Parathyroid adenoma (tissue), 2 donors: Measurements from ENCODE around the gene EDN2.

Experiments
- H2AFZ ChIP-seq: fragments of 300-600 bp; sonication (generic); one replicate; pipeline ENCODE4 v1.7.0; 2017; ENCODE audit warnings: antibody characterized with exemption, mild to moderate bottlenecking
- H3K27ac ChIP-seq: fragments of 300-600 bp; sonication (generic); one replicate; pipeline ENCODE4 v1.7.0; 2017
- H3K27me3 ChIP-seq: fragments of 300-600 bp; sonication (generic); one replicate; pipeline ENCODE4 v1.7.0; 2017; ENCODE audit warnings: low read length; ENCODE audit not compliant: control insufficient read depth, insufficient read depth
- H3K36me3 ChIP-seq: fragments of 300-600 bp; sonication (generic); one replicate; pipeline ENCODE4 v1.7.0; 2017; ENCODE audit warnings: low read length; ENCODE audit not compliant: control insufficient read depth, insufficient read depth
- H3K4me1 ChIP-seq: fragments of 300-600 bp; sonication (generic); one replicate; pipeline ENCODE4 v1.7.0; 2017; ENCODE audit warnings: control low read depth
- H3K4me2 ChIP-seq: fragments of 300-600 bp; sonication (generic); one replicate; pipeline ENCODE4 v1.7.0; 2017; ENCODE audit warnings: low read length
- H3K4me3 ChIP-seq: fragments of 300-600 bp; sonication (generic); one replicate; pipeline ENCODE4 v1.7.0; 2017; ENCODE audit warnings: low read depth, low read length
- H3K79me2 ChIP-seq: fragments of 300-600 bp; sonication (generic); one replicate; pipeline ENCODE4 v1.7.0; 2017; ENCODE audit warnings: control low read depth
- H3K9ac ChIP-seq: fragments of 300-600 bp; sonication (generic); one replicate; pipeline ENCODE4 v1.7.0; 2017; ENCODE audit warnings: mild to moderate bottlenecking
- H3K9me3 ChIP-seq: fragments of 300-600 bp; sonication (generic); one replicate; pipeline ENCODE4 v1.7.0; 2017; ENCODE audit warnings: low read length; ENCODE audit not compliant: control insufficient read depth
- CTCF ChIP-seq: fragments of 300-600 bp; sonication (generic); IDR thresholded peaks from one replicate; pipeline ENCODE4 v1.7.0; 2017; ENCODE audit warnings: antibody characterized with exemption, mild to moderate bottlenecking
- donor health status: primary hyperparathyroidism.

Gene EDN2

GRCh38 chr1:41479808-41480160 lies 4.7 kb downstream of the EDN2 start:
- Histone ChIP-seq H3K9ac (no peak overlapping the region), H3K79me2 (no peaks in the 10 kb centered on the region), H3K27ac (no peak overlapping the region), H3K27me3 (no peaks in the 10 kb centered on the region), H3K9me3 (no peaks in the 10 kb centered on the region), H2AFZ (no peak overlapping the region), H3K4me2 (no peak overlapping the region), H3K36me3 (no peaks in the 10 kb centered on the region), H3K4me1 (no peaks in the 10 kb centered on the region), H3K4me3 (no peak overlapping the region)
- TF ChIP-seq CTCF = no peak

GRCh38 chr1:41479000-41479807 lies 5.3 kb downstream of the EDN2 start:
- Histone ChIP-seq H3K4me1 (no peaks in the 10 kb centered on the region), H3K36me3 (no peaks in the 10 kb centered on the region), H3K9ac (no peak overlapping the region), H3K79me2 (no peaks in the 10 kb centered on the region), H3K4me2 (no peak overlapping the region), H3K4me3 (no peak overlapping the region), H2AFZ (no peak overlapping the region), H3K27me3 (no peaks in the 10 kb centered on the region), H3K9me3 (no peaks in the 10 kb centered on the region), H3K27ac (no peak overlapping the region)
- TF ChIP-seq CTCF = no peak

DNA sequence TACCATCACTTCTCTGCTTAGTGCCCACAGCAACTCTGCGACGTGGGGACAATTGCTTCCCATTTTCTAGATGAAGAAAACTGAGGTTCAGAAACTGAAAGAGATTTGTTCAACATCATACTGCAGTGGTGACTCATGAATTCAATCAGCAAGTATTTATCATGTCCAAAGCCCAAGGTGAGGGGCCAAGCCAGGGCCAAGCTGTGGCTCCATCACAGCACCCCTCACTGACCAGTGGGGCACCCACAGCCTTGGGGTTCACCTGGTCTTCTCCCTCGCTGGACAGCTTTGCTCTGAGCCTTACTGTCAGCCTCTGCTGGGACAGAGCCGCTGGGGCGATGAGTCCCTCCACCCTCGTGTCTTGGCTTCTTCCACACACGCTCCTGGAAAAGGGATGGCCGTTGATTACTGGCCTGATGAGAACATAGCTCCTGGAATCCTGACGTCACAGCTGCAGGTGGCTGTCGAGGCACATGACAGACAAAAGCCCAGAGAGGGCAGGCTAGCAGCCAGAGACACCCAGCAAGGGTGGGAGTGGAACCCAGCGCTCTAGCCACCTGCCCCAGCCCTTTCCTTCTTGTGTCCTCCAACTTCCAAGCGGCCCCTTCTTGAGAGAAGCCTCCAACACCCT lies 6.2 kb downstream of the EDN2 start:
- Histone ChIP-seq H3K4me3 (no peak overlapping the region), H3K27ac (no peak overlapping the region), H3K4me2 (no peak overlapping the region), H3K36me3 (no peaks in the 10 kb centered on the region), H3K9ac (no peak overlapping the region), H3K27me3 (no peaks in the 10 kb centered on the region), H3K4me1 (no peaks in the 10 kb centered on the region), H3K9me3 (no peaks in the 10 kb centered on the region), H3K79me2 (no peaks in the 10 kb centered on the region), H2AFZ (no peak overlapping the region)
- TF ChIP-seq CTCF = no peak

DNA sequence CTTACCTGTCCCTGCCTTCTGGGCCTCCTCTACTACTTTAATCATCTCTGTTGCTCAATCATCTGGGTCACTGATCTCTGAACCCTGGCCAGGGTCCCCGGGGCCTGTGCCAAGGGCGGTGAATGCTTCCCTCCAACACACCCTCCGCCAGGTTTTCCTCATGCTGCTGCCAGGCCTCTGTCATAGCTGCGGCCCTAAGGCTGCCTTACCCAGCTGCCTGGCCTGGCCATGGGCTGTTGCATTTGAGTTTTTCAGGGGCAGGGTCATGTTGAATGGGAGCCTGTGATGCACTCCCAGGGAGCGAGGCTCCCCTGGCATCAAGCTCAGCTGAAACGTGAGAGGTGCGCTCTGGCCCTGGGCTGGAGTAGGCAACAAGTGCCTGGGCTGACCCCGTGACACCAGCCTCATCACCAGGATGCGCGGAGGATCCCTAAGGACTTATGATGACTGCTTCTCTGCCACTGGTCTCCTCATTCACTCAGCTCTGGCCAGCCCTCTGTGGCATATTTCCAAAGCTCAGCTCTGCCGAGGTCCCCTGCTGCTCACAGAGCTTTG lies 7.6 kb downstream of the EDN2 start:
- Histone ChIP-seq H3K27ac (no peak overlapping the region), H3K9me3 (no peaks in the 10 kb centered on the region), H3K4me2 (no peak overlapping the region), H3K9ac (no peak overlapping the region), H3K4me3 (no peak overlapping the region), H3K36me3 (no peaks in the 10 kb centered on the region), H3K79me2 (no peaks in the 10 kb centered on the region), H3K27me3 (no peaks in the 10 kb centered on the region), H3K4me1 (no peaks in the 10 kb centered on the region), H2AFZ (no peak overlapping the region)
- no peak for TF ChIP-seq CTCF
